Chondrocyte (in vitro differentiated cells): ENCODE results near the gene KAT2A. TPM values are rescaled to one million over a fixed set of nuclear protein-coding genes. Genes with fewer than 3 reads are reported as not detected.

Source experiments
- DNase-seq: peaks from one replicate; pipeline ENCODE4 v3.0.0; 2021; ENCODE audit warnings: mixed read lengths, low spot score
- H3K27ac Mint-ChIP-seq: one replicate; pipeline ENCODE4 v1.8.0; 2021; ENCODE audit warnings: mild to moderate bottlenecking, moderate library complexity, mixed read lengths; ENCODE audit not compliant: unreplicated experiment
- H3K27me3 Mint-ChIP-seq: 2 replicates; pipeline ENCODE4 v1.8.0; 2021; ENCODE audit warnings: low read depth, mixed read lengths
- H3K36me3 Mint-ChIP-seq: 2 replicates; pipeline ENCODE4 v1.8.0; 2021; ENCODE audit warnings: low read depth, mixed read lengths
- H3K4me1 Mint-ChIP-seq: 2 replicates; pipeline ENCODE4 v1.8.0; 2021; ENCODE audit warnings: low read depth, mild to moderate bottlenecking, mixed read lengths
- H3K4me3 Mint-ChIP-seq: one replicate; pipeline ENCODE4 v1.8.0; 2021; ENCODE audit warnings: mild to moderate bottlenecking, moderate library complexity, mixed read lengths; ENCODE audit not compliant: unreplicated experiment
- H3K9me3 Mint-ChIP-seq: 2 replicates; pipeline ENCODE4 v1.8.0; 2021; ENCODE audit warnings: low read depth, mixed read lengths
- CTCF ChIP-seq: fragments of 200-600 bp; sonication (generic); IDR thresholded peaks from 2 replicates; pipeline ENCODE4 v1.5.0; 2021; ENCODE audit warnings: antibody characterized with exemption, mild to moderate bottlenecking, moderate library complexity
- total RNA-seq: library from RNA; stranded (reverse); gene quantifications from 3 replicates; pipeline ENCODE4 v1.2.1, GENCODE V29; 2021

KAT2A gene
- total RNA-seq, 1 donor from 2014 or later = 22.3 TPM

GRCh38 chr17:42065201-42065600 lies 56.0 kb downstream of the KAT2A start:
- no peak for TF ChIP-seq CTCF
- Mint-ChIP-seq H3K27ac (no peak overlapping the region), H3K9me3 (no peaks in the 10 kb centered on the region), H3K4me1 (no peaks in the 10 kb centered on the region), H3K27me3 (no peaks in the 10 kb centered on the region), H3K36me3 (no peaks in the 10 kb centered on the region), H3K4me3 (no peak overlapping the region)
- DNase-seq = no peak

Other genes starting within 250 kb of the KAT2A start
- 181 to 189 TPM (median 187 TPM) in 3 replicates for gene ACLY, start 202.4 kb downstream of the KAT2A start, total RNA-seq
- 0.70 to 0.99 TPM (median 0.77 TPM) in 3 replicates for gene ODAD4, start 190.8 kb downstream of the KAT2A start, total RNA-seq
- gene CNP, start 154.6 kb downstream of the KAT2A start, total RNA-seq = 78.3 to 86.0 TPM (median 79.4 TPM) in 3 replicates
- 51.1 to 61.0 TPM (median 51.2 TPM) in 3 replicates for gene DNAJC7, start 103.9 kb downstream of the KAT2A start, total RNA-seq
- 54.7 to 57.0 TPM (median 56.9 TPM) in 3 replicates for gene NKIRAS2, start 101.3 kb downstream of the KAT2A start, total RNA-seq
- 0.24 to 0.77 TPM (median 0.62 TPM) in 3 replicates for gene C17orf113, start 70.8 kb downstream of the KAT2A start, total RNA-seq
- 0.07 to 0.18 TPM in 2 of 3 replicates, not detected in the other for gene ZNF385C, start 22.9 kb downstream of the KAT2A start, total RNA-seq
- gene DHX58, start 8.7 kb downstream of the KAT2A start, total RNA-seq = 0.53 to 0.64 TPM (median 0.55 TPM) in 3 replicates
- not detected in 3 replicates for gene HSPB9, start 1.4 kb upstream of the KAT2A start, total RNA-seq
- 107 to 118 TPM (median 116 TPM) in 3 replicates for gene RAB5C, start 33.6 kb upstream of the KAT2A start, total RNA-seq
- gene KCNH4, start 59.8 kb upstream of the KAT2A start, total RNA-seq = not detected in 3 replicates
- not detected in 3 replicates for gene HCRT, start 64.1 kb upstream of the KAT2A start, total RNA-seq
- 3.5 to 8.9 TPM (median 7.8 TPM) in 3 replicates for gene GHDC, start 73.1 kb upstream of the KAT2A start, total RNA-seq
- 29.5 to 32.8 TPM (median 31.0 TPM) in 3 replicates for gene STAT5B, start 155.0 kb upstream of the KAT2A start, total RNA-seq
- gene STAT5A, start 167.1 kb upstream of the KAT2A start, total RNA-seq = 12.2 to 17.6 TPM (median 14.3 TPM) in 3 replicates